ENCODE data around the gene SLC7A4. TPM values are rescaled to one million over a fixed set of nuclear protein-coding genes. Genes with fewer than 3 reads are reported as not detected.

SLC7A4 gene
- total RNA-seq, 1 experiment from 2014 or later = not detected

GRCh38 chr22:20992056-20992442, 40.3 kb downstream of the SLC7A4 start:
- intact Hi-C loops (cut with micrococcal nuclease) = no loop called here
- no peak for TF ChIP-seq CTCF (IDR thresholded peaks at IDR 0.05; ENCODE audit: unreplicated experiment)
- BruUV-seq (replicated peaks) = no TSS peak
- no peaks in the 10 kb centered on the region for H3K27me3 Mint-ChIP-seq (ENCODE audit: insufficient read depth, unreplicated experiment)
- ChIA-PET CTCF (interaction anchor here (2.6 kb wide), 1 partner anchor 106 kb away, joined by 7 read pairs; no protein-coding TSS in a partner anchor), POLR2A (interaction anchor here (2.0 kb wide), 1 partner anchor 9 kb away, joined by 6 read pairs; the partner anchor contains the start of gene THAP7)
- no peak overlapping the region for H3K4me3 Mint-ChIP-seq (ENCODE audit: unreplicated experiment)
- DNase-seq (ENCODE audit: unreplicated experiment) = no peak
- no peaks in the 10 kb centered on the region for H3K9me3 Mint-ChIP-seq (ENCODE audit: unreplicated experiment)
- peaks cover 4% of the 10 kb centered on the region for H3K36me3 Mint-ChIP-seq (ENCODE audit: insufficient read depth, unreplicated experiment)
- no peaks in the 10 kb centered on the region for H3K4me1 Mint-ChIP-seq (ENCODE audit: insufficient read depth, unreplicated experiment)
- H3K27ac Mint-ChIP-seq (ENCODE audit: low read depth, unreplicated experiment) = no peak overlapping the region

- H3K27ac Mint-ChIP-seq (ENCODE audit: low read depth, unreplicated experiment) = no peak overlapping the region
- TF ChIP-seq CTCF (IDR thresholded peaks at IDR 0.05; ENCODE audit: unreplicated experiment) = no peak
- BruUV-seq (replicated peaks) = no TSS peak
- CTCF ChIA-PET = interaction anchor here (2.6 kb wide), 1 partner anchor 106 kb away, joined by 7 read pairs; no protein-coding TSS in a partner anchor
- H3K4me1 Mint-ChIP-seq (ENCODE audit: insufficient read depth, unreplicated experiment) = no peaks in the 10 kb centered on the region
- no peak for DNase-seq (ENCODE audit: unreplicated experiment)
- no peaks in the 10 kb centered on the region for H3K27me3 Mint-ChIP-seq (ENCODE audit: insufficient read depth, unreplicated experiment)
- no peaks in the 10 kb centered on the region for H3K9me3 Mint-ChIP-seq (ENCODE audit: unreplicated experiment)
- H3K4me3 Mint-ChIP-seq (ENCODE audit: unreplicated experiment) = no peak overlapping the region
- intact Hi-C loops (cut with micrococcal nuclease) = no loop called here
- peaks cover 6% of the 10 kb centered on the region for H3K36me3 Mint-ChIP-seq (ENCODE audit: insufficient read depth, unreplicated experiment)
- POLR2A ChIA-PET = interaction anchor here (2.0 kb wide), 1 partner anchor 10 kb away, joined by 6 read pairs; the partner anchor contains the start of gene THAP7
These were observed 40.9 kb downstream of the SLC7A4 start for GRCh38 chr22:20991252-20992055.

GRCh38 chr22:20990184-20991180, 41.9 kb downstream of the SLC7A4 start:
- Mint-ChIP-seq H3K27ac (ENCODE audit: low read depth, unreplicated experiment) (no peak overlapping the region), H3K27me3 (ENCODE audit: insufficient read depth, unreplicated experiment) (no peaks in the 10 kb centered on the region), H3K4me3 (ENCODE audit: unreplicated experiment) (no peak overlapping the region), H3K4me1 (ENCODE audit: insufficient read depth, unreplicated experiment) (no peaks in the 10 kb centered on the region), H3K9me3 (ENCODE audit: unreplicated experiment) (no peaks in the 10 kb centered on the region), H3K36me3 (ENCODE audit: insufficient read depth, unreplicated experiment) (peaks cover 16% of the 10 kb centered on the region)
- ChIA-PET CTCF (interaction anchor here (0.6 to 2.6 kb wide), 3 partner anchors 13 to 105 kb away, joined by 3 to 7 read pairs (median 5); no protein-coding TSS in a partner anchor), POLR2A (interaction anchor here (1.0 to 2.0 kb wide), 2 partner anchors 8 to 11 kb away, joined by 4 to 6 read pairs; partner anchors contain the start of gene THAP7)
- intact Hi-C loops (cut with micrococcal nuclease) = no loop called here
- no TSS peak for BruUV-seq (replicated peaks)
- TF ChIP-seq CTCF (IDR thresholded peaks at IDR 0.05; ENCODE audit: unreplicated experiment) = no peak
- no peak for DNase-seq (ENCODE audit: unreplicated experiment)
